ENCODE measurements around the gene RBP4. TPM values are rescaled to one million over a fixed set of nuclear protein-coding genes. Genes with fewer than 3 reads are reported as not detected.
"Not testable (repeated sequence)": the region's sequence is repeated elsewhere in the genome, so short reads cannot be mapped to it uniquely, and the experiment has no call there.

Gene RBP4
- total and polyA plus RNA-seq, 9 donors = 0.81 to 6.7 (median 4.0) TPM; not detected in 1

DNA sequence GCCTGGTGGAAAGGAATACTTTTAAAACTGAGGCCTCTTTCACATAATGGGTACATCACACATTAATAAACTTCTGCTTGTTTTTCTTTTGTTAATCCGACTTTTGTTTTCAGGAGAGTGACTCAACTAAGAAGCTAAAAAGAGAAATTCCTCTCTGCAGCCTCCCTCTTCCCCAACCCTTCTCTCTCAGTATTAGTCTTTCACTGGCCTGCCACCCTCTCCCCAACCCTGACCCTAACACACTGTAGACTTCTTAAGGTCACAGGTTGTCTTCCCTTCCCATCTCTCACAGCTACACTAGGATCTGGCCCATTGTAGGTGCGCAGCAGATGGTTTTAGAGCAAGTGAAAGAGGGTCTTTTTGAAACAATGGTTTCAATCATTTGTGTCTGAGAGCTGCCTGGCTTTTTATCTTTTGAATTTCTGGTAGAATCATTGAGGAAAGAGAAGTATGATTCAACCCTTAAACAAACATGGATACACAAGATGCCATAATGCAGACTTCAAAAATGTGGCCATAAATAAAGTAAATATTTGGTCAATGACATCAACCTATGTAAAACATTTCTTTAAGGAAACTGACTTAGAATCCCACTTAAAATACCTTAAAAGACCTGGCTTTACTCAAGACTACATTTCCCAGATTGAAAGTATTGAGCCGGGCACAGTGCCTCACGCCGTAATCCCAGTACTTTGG, 52.5 kb downstream of the RBP4 start:
- Histone ChIP-seq H3K36me3 (no peaks in the 10 kb centered on the region), H3K27me3 (no peaks in the 10 kb centered on the region), H3K9me3 (no peaks in the 10 kb centered on the region), H3K4me3 (no peak overlapping the region), H3K27ac (no peak overlapping the region), H3K4me1 (ENCODE audit: insufficient read depth) (no peaks in the 10 kb centered on the region)
- DNase-seq = no peak
- intact Hi-C loops (cut with DNase I) = no loop called here
- TF ChIP-seq EP300 (IDR thresholded peaks at IDR 0.05) = no peak
- 72 to 90% (median 86%) methylated on average over 5 of the region's 5 CpGs for WGBS, 3 donors

DNA sequence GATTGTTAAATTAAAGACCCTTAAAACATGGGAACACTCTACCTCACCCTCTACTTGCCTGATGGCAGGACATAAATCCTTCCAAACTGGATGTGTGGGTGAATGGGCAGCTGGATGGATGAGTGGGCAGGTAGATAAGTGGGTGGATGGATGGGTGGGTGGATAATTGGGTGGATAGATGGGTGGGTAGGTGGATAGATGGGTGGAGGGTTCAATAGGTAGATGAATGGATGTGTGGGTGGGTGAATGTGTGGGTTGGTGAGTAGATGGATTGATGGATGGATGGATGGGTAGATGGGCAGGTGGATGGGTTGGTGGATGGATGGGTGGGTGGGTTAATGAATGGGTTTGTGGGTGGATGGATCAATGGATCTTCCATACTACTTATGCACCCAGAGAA, 53.5 kb downstream of the RBP4 start:
- Histone ChIP-seq H3K27ac (no peak overlapping the region), H3K9me3 (no peaks in the 10 kb centered on the region), H3K27me3 (no peaks in the 10 kb centered on the region), H3K4me1 (ENCODE audit: insufficient read depth) (no peaks in the 10 kb centered on the region), H3K4me3 (no peak overlapping the region), H3K36me3 (no peaks in the 10 kb centered on the region)
- intact Hi-C loops (cut with DNase I) = no loop called here
- no peak for TF ChIP-seq EP300 (IDR thresholded peaks at IDR 0.05)
- TF ChIP-seq, protein P1, sequence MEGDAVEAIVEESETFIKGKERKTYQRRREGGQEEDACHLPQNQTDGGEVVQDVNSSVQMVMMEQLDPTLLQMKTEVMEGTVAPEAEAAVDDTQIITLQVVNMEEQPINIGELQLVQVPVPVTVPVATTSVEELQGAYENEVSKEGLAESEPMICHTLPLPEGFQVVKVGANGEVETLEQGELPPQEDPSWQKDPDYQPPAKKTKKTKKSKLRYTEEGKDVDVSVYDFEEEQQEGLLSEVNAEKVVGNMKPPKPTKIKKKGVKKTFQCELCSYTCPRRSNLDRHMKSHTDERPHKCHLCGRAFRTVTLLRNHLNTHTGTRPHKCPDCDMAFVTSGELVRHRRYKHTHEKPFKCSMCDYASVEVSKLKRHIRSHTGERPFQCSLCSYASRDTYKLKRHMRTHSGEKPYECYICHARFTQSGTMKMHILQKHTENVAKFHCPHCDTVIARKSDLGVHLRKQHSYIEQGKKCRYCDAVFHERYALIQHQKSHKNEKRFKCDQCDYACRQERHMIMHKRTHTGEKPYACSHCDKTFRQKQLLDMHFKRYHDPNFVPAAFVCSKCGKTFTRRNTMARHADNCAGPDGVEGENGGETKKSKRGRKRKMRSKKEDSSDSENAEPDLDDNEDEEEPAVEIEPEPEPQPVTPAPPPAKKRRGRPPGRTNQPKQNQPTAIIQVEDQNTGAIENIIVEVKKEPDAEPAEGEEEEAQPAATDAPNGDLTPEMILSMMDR (IDR thresholded peaks at IDR 0.05) = no peak
- no peak for TF ChIP-seq POLR2A (IDR thresholded peaks at IDR 0.05)
- no peak for DNase-seq

DNA sequence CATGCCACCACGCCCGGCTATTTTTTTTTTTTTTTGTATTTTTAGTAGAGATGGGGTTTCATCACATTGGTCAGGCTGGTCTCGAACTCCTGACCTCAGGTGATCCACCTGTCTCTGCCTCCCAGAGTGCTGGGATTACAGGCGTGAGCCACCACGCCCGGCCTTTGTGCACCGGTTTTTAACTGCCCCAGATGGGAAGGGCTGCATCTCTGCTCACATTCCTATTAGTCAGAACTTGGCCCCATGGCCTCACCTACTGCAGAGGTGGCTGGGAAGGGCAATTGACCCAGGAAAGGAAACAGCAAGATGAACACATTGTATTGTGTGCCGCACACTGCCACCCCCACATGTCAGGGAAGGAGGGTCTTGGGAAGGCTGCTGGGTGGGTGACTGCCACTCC, 54.0 kb downstream of the RBP4 start:
- H3K4me1 ChIP-seq (ENCODE audit: insufficient read depth); H3K27ac ChIP-seq; H3K4me3 ChIP-seq; H3K27me3 ChIP-seq; H3K36me3 ChIP-seq; H3K9me3 ChIP-seq; intact Hi-C loops (cut with DNase I); DNase-seq: not testable (repeated sequence)
- 82 to 94% (median 90%) methylated on average over 8 of the region's 8 CpGs for WGBS, 3 donors

DNA sequence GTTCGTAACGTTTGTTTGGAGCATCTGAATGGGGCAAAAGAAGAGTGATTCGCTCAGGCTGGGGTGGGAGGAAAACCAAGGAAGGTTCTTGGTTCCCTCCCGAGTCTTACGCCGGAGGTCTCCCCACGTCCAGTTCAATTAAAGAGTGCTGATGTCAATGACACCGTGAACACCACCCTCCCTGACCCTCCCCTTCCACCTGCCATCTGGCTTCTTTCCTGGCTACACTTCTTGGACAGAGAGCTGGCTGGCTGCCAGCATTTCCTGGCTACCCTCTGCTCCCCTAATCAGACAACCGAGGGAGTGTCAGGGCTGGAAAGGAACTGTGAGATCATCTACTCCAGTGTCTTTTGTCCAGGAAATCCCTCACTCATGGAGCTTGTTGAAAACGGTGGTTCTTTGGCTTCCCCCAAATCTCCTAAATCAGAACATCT, 58.7 kb downstream of the RBP4 start:
- 1 to 2% (median 2%) methylated on average over 10 of the region's 10 CpGs for WGBS, 3 donors
- intact Hi-C loops (cut with DNase I) = no loop called here
- TF ChIP-seq, protein P1 (IDR thresholded peaks at IDR 0.05) = no peak
- no peak for TF ChIP-seq EP300 (IDR thresholded peaks at IDR 0.05)
- DNase-seq = peak in 1 of 5 donors; percentile 45
- no peaks in the 10 kb centered on the region for H3K4me1 ChIP-seq (ENCODE audit: insufficient read depth)
- H3K27me3 ChIP-seq = no peaks in the 10 kb centered on the region
- H3K27ac ChIP-seq = no peak overlapping the region
- no peak overlapping the region for H3K4me3 ChIP-seq
- no peaks in the 10 kb centered on the region for H3K9me3 ChIP-seq
- H3K36me3 ChIP-seq = no peaks in the 10 kb centered on the region

Other genes starting within 250 kb of the RBP4 start
- 10 to 100 TPM; 14.9 to 78.4 (median 45.7) TPM for gene MYOF, start 118.9 kb downstream of the RBP4 start, total RNA-seq
- 10 to 100 TPM in 1 of 2 donors, 1 to 10 TPM in 1; 7.9 to 89.0 TPM for gene MYOF, start 118.9 kb downstream of the RBP4 start, polyA plus RNA-seq
- 1 to 10 TPM in 1 of 7 donors, under 1 TPM in 4, not detected in 2; 0.12 to 2.0 (median 0.33) TPM for gene CEP55, start 104.6 kb downstream of the RBP4 start, total RNA-seq
- gene CEP55, start 104.6 kb downstream of the RBP4 start, polyA plus RNA-seq = 1 to 10 TPM in 1 of 2 donors, under 1 TPM in 1; 0.29 to 1.3 TPM
- 1 to 10 TPM in 1 of 7 donors, under 1 TPM in 3, not detected in 3; 0.07 to 3.7 (median 0.34) TPM for gene FFAR4, start 34.6 kb downstream of the RBP4 start, total RNA-seq
- under 1 TPM in 1 of 2 donors, not detected in 1; 0.28 TPM for gene FFAR4, start 34.6 kb downstream of the RBP4 start, polyA plus RNA-seq
- not detected for gene PDE6C, start 11.3 kb upstream of the RBP4 start, total RNA-seq
- gene PDE6C, start 11.3 kb upstream of the RBP4 start, polyA plus RNA-seq = under 1 TPM in 1 of 2 donors, not detected in 1; 0.02 TPM
- gene FRA10AC1, start 101.4 kb upstream of the RBP4 start, total RNA-seq = 10 to 100 TPM; 12.2 to 25.7 (median 23.0) TPM
- gene FRA10AC1, start 101.4 kb upstream of the RBP4 start, polyA plus RNA-seq = 10 to 100 TPM; 12.7 to 25.8 TPM
- gene LGI1, start 156.7 kb upstream of the RBP4 start, total RNA-seq = under 1 TPM in 1 of 7 donors, not detected in 6; 0.38 TPM
- 1 to 10 TPM in 1 of 2 donors, under 1 TPM in 1; 0.04 to 2.1 TPM for gene LGI1, start 156.7 kb upstream of the RBP4 start, polyA plus RNA-seq